Measurements from ENCODE around the gene SETD7.

DNA sequence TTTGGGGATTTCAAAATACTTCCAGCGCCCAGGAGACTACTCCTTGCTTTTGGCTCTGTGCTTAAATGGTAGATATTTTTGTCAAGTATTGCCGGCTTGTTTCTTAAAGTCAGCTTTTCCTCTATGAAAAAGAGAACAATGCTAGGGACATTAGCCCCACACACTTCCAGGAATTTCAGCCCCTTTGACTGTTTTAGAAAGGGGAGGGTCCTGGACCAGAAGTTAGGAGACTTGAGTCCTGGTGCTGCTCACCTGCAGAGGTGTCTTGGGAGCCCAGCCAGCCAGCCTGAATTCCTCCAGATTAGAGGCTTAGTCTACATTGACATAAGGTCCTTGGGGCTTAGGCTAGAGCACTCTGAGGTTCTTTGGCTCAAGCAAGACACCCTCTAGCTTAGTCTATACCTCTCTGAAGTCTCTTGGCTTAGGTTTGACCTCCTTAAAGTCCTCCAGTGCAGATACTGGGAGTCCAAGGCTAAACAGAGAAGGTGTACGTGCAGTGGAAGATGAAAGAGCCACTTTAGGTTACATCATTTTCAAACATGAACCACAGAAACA lies 1.6 kb upstream of the SETD7 start:
- TF ChIP-seq POLR2A (IDR thresholded peaks at IDR 0.05) (no peak), CTCF (IDR thresholded peaks at IDR 0.05) (no peak), POLR2AphosphoS5 (IDR thresholded peaks at IDR 0.05; ENCODE audit: insufficient read depth in 1 of 2, low read depth in 1 of 2) (no peak)

Measured in vagina (tissue), 2 donors.